ENCODE results near the gene SCAF1.
A peak's percentile ranks its signal among the peaks of the same experiment; 100 is the strongest.

The SCAF1 gene

GRCh38 chr19:49595819-49596404 lies 46.1 kb upstream of the SCAF1 start:
- TF ChIP-seq ZFX (IDR thresholded peaks at IDR 0.05; ENCODE audit: borderline replicate concordance) (no peak), CTCF (IDR thresholded peaks at IDR 0.05) (no peak)
- no peak overlapping the region for H3K27ac ChIP-seq

GRCh38 chr19:49596407-49596806 lies 45.6 kb upstream of the SCAF1 start:
- TF ChIP-seq ZFX (IDR thresholded peaks at IDR 0.05; ENCODE audit: borderline replicate concordance) = no peak
- no peak for TF ChIP-seq CTCF (IDR thresholded peaks at IDR 0.05)
- no peak overlapping the region for H3K27ac ChIP-seq

- TF ChIP-seq CTCF (IDR thresholded peaks at IDR 0.05) (0 out of 2 replicates have a peak, but pooled peaks have one; percentile 6), ZFX (IDR thresholded peaks at IDR 0.05; ENCODE audit: borderline replicate concordance) (no peak)
- no peak overlapping the region for H3K27ac ChIP-seq
Observed at GRCh38 chr19:49596954-49597702, 44.9 kb upstream of the SCAF1 start.

GRCh38 chr19:49597703-49597974 lies 44.4 kb upstream of the SCAF1 start:
- H3K27ac ChIP-seq = no peak overlapping the region
- TF ChIP-seq CTCF (IDR thresholded peaks at IDR 0.05) = no peak
- TF ChIP-seq ZFX (IDR thresholded peaks at IDR 0.05; ENCODE audit: borderline replicate concordance) = no peak

- no peak overlapping the region for H3K27ac ChIP-seq
- TF ChIP-seq ZFX (IDR thresholded peaks at IDR 0.05; ENCODE audit: borderline replicate concordance) (no peak), CTCF (IDR thresholded peaks at IDR 0.05) (no peak)
Observed at GRCh38 chr19:49599378-49600295, 42.4 kb upstream of the SCAF1 start.

GRCh38 chr19:49601482-49602038 lies 40.4 kb upstream of the SCAF1 start:
- no peak overlapping the region for H3K27ac ChIP-seq
- no peak for TF ChIP-seq CTCF (IDR thresholded peaks at IDR 0.05)
- no peak for TF ChIP-seq ZFX (IDR thresholded peaks at IDR 0.05; ENCODE audit: borderline replicate concordance)
